ENCODE data around the gene ESPL1. TPM values are rescaled to one million over a fixed set of nuclear protein-coding genes. Genes with fewer than 3 reads are reported as not detected.
A peak's percentile ranks its signal among the peaks of the same experiment; 100 is the strongest.

ESPL1 gene
- total RNA-seq, 4 donors from 2014 or later = 0.13 to 2.3 (median 0.64) TPM

DNA sequence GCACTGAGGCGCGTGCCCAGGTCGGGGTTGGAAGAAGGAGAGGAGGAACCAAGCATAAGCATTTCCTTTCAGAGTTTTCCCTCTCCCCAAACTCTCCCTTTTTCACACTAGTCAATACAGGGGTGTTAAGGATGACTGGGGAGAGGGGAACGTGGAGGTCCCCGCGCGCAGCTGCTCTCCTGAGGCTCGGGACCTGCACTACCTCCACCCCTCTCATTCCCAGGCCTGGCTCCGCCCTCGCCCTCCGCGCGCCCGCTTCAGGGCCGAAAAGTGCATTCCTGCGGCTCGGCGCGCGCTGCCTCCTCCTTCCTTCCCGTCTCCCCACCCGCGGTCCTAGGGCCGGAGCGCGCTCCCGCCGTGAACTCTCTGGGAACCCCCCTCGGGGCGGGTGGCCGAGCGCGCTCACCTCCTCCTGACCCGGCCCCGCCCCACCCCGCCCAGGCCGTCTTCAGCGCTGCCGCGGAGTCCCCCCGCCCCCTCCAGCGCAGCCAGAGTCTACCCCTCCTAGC is 47.4 kb upstream of the ESPL1 start:
- peak; percentile 85 for ATAC-seq
- peak overlapping the region; percentile 89 to 99 (median 96) for H3K27ac ChIP-seq
- WGBS, 2 donors (ENCODE audit: low coverage in 1 of 2) = 0% methylated on average over 4 of the region's 42 CpGs; no CpG with 5 or more reads in 1 of the 2 donors
- H3K9me3 ChIP-seq = no peaks in the 10 kb centered on the region
- H3K36me3 ChIP-seq = peaks cover 0 to 12% of the 10 kb centered on the region in 2 donors
- peak overlapping the region; percentile 62 to 71 for H3K4me3 ChIP-seq
- no peak for TF ChIP-seq POLR2A (IDR thresholded peaks at IDR 0.05)
- TF ChIP-seq, protein P1, sequence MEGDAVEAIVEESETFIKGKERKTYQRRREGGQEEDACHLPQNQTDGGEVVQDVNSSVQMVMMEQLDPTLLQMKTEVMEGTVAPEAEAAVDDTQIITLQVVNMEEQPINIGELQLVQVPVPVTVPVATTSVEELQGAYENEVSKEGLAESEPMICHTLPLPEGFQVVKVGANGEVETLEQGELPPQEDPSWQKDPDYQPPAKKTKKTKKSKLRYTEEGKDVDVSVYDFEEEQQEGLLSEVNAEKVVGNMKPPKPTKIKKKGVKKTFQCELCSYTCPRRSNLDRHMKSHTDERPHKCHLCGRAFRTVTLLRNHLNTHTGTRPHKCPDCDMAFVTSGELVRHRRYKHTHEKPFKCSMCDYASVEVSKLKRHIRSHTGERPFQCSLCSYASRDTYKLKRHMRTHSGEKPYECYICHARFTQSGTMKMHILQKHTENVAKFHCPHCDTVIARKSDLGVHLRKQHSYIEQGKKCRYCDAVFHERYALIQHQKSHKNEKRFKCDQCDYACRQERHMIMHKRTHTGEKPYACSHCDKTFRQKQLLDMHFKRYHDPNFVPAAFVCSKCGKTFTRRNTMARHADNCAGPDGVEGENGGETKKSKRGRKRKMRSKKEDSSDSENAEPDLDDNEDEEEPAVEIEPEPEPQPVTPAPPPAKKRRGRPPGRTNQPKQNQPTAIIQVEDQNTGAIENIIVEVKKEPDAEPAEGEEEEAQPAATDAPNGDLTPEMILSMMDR (IDR thresholded peaks at IDR 0.05) = no peak
- peak; percentile 51 for TF ChIP-seq POLR2AphosphoS5 (IDR thresholded peaks at IDR 0.05)
- no peak for TF ChIP-seq EP300 (IDR thresholded peaks at IDR 0.05)
- H3K4me1 ChIP-seq = peaks cover 0 to 97% (median 64%) of the 10 kb centered on the region in 3 donors
- H3K27me3 ChIP-seq = no peaks in the 10 kb centered on the region

- H3K9me3 ChIP-seq = no peaks in the 10 kb centered on the region
- WGBS, 2 donors (ENCODE audit: low coverage in 1 of 2) = 0 to 3% methylated on average over 4 to 8 of the region's 72 CpGs
- peak; percentile 64 for ATAC-seq
- H3K36me3 ChIP-seq = peaks cover 0 to 7% of the 10 kb centered on the region in 2 donors
- no peaks in the 10 kb centered on the region for H3K27me3 ChIP-seq
- H3K4me3 ChIP-seq = peak overlapping the region; percentile 62 to 71
- H3K27ac ChIP-seq = peak overlapping the region; percentile 89 to 99 (median 96)
- peaks cover 0 to 97% (median 64%) of the 10 kb centered on the region in 3 donors for H3K4me1 ChIP-seq
- TF ChIP-seq POLR2A (IDR thresholded peaks at IDR 0.05) (peak; percentile 20 to 28), POLR2AphosphoS5 (IDR thresholded peaks at IDR 0.05) (peak; percentile 39), EP300 (IDR thresholded peaks at IDR 0.05) (no peak)
- TF ChIP-seq, protein P1 (IDR thresholded peaks at IDR 0.05) = peak in 2 of 4 experiments; percentile 15 to 17
These were observed 46.7 kb upstream of the ESPL1 start for GRCh38 chr12:53221203-53222080.

- H3K27me3 ChIP-seq = no peaks in the 10 kb centered on the region
- ATAC-seq = no peak
- TF ChIP-seq POLR2A (IDR thresholded peaks at IDR 0.05) (no peak), POLR2AphosphoS5 (IDR thresholded peaks at IDR 0.05) (no peak), EP300 (IDR thresholded peaks at IDR 0.05) (no peak)
- TF ChIP-seq, protein P1 (IDR thresholded peaks at IDR 0.05) = no peak
These were observed 45.9 kb upstream of the ESPL1 start for GRCh38 chr12:53222170-53222721.

GRCh38 chr12:53222806-53223261 is 45.3 kb upstream of the ESPL1 start:
- Histone ChIP-seq H3K36me3 (peaks cover 0 to 21% of the 10 kb centered on the region in 2 donors), H3K27ac (peak overlapping the region; percentile 89 to 99 (median 96)), H3K9me3 (no peaks in the 10 kb centered on the region), H3K4me1 (peaks cover 0 to 97% (median 51%) of the 10 kb centered on the region in 3 donors), H3K27me3 (no peaks in the 10 kb centered on the region), H3K4me3 (peak overlapping the region in 1 of 2 donors; percentile 71)
- no peak for ATAC-seq
- TF ChIP-seq POLR2A (IDR thresholded peaks at IDR 0.05) (no peak), POLR2AphosphoS5 (IDR thresholded peaks at IDR 0.05) (no peak), EP300 (IDR thresholded peaks at IDR 0.05) (no peak)
- TF ChIP-seq, protein P1 (IDR thresholded peaks at IDR 0.05) = no peak
- 37 to 40% methylated on average over 1 to 2 of the region's 4 CpGs for WGBS, 2 donors (ENCODE audit: low coverage in 1 of 2)

More at GRCh38 chr12:53222170-53222721, 45.9 kb upstream of the ESPL1 start:
- Histone ChIP-seq H3K9me3 (no peaks in the 10 kb centered on the region), H3K27ac (peak overlapping the region; percentile 89 to 99 (median 96)), H3K36me3 (peaks cover 0 to 15% of the 10 kb centered on the region in 2 donors), H3K4me1 (peaks cover 0 to 97% (median 57%) of the 10 kb centered on the region in 3 donors), H3K4me3 (peak overlapping the region in 1 of 2 donors; percentile 71)
- WGBS, 2 donors (ENCODE audit: low coverage in 1 of 2) = 14 to 46% methylated on average over 3 to 4 of the region's 5 CpGs

Measured in gastroesophageal sphincter (tissue), 4 donors.